Measurements from ENCODE around the gene RAB27B.

Gene RAB27B

DNA sequence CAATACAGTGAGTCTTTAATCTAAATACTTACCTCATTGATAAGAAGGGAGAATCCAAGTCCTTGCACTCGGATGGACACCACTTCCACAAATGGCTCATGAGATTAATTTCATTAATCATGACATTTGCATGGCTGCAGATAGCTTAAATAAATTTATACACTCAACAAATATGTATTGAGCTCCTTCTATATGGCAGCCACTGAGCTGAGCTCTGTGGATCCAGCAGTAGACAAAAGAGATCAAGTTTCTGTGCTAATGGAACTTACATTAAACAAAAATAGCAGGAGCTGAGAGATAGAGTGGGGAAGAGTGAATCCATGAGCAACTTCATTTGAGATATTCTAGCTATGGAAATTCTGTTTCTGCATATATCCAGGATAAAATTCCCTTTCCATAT lies 44.4 kb downstream of the RAB27B start:
- DNase-seq = no peak

- no peak for DNase-seq
Observed at GRCh38 chr18:54873884-54874255, 45.6 kb downstream of the RAB27B start.

DNA sequence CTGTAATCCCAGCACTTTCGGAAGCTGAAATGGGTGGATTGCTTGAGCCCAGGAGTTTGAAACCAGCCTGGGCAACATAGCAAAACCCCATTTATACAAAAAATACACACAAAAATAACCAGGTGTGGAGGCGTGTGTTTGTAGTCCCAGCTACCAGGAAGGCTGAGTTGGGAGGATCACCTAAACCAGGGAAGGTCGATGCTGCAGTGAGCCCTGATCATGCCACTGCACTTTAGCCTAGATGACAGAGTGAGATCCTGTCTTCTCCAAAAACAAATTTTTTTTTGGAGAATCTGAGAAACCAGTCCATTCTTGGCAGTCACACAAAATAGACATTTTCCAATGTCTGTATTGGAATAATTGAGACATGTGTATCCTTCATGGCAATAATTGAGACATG lies 46.8 kb downstream of the RAB27B start:
- DNase-seq = no peak

DNA sequence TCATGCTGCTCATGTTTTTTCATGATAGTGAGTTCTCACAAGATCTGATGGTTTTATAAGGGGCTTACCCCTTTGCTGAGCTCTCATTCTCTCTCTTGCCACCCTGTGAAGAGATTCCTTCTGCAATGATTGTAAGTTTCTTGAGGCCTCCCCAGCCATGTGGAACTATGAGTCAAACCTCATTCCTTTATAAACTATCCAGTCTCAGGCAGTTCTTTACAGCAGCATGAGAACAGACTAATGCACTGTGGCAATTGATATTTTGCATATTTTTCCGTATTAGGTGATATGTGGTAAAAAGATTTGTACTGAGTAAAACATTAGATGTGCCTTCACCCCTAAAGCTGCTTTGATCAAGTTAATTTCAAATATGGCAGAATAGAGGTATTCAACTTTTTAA lies 48.8 kb downstream of the RAB27B start:
- no peak for DNase-seq

GRCh38 chr18:54878159-54878622 lies 49.9 kb downstream of the RAB27B start:
- DNase-seq = peak in 1 of 2 donors; percentile 29

- DNase-seq = no peak
Observed at GRCh38 chr18:54878659-54879358, 50.5 kb downstream of the RAB27B start.

GRCh38 chr18:54879691-54880090 lies 51.4 kb downstream of the RAB27B start:
- DNase-seq = no peak

DNA sequence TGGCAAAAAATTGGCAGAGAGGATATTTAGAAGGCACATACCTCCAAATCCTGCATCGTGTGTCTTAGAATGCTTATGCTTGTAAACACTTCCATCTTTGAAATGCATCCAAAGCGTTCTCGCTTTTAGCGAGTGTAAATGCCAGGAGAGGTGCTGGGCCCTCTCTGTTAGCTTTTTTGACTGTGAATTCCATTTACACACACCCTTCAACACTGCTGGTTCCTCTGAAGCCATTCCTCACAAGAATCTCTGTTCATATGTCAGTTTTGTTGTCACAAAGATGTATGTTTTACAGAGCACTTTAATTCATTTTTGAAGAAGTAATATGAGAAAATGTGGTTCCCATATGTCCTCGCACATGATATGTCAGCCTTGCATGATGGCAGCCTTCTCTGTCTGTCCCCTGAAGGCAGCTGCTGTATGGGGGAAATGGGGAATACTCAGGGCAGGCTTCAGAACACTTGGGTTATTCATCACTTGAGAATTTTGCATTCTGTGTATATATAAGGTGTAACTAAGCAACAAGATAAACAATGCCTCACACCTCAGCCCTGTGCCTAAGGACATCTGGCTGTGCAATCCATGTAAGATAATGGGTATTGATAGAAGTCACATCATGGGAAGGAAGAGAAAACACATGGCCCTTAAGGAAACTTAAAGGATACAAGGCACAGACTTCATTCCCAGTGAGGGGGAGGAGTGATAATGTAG lies 52.3 kb downstream of the RAB27B start:
- DNase-seq = no peak

- DNase-seq = no peak
Observed at GRCh38 chr18:54881229-54881768, 53.0 kb downstream of the RAB27B start.

DNA sequence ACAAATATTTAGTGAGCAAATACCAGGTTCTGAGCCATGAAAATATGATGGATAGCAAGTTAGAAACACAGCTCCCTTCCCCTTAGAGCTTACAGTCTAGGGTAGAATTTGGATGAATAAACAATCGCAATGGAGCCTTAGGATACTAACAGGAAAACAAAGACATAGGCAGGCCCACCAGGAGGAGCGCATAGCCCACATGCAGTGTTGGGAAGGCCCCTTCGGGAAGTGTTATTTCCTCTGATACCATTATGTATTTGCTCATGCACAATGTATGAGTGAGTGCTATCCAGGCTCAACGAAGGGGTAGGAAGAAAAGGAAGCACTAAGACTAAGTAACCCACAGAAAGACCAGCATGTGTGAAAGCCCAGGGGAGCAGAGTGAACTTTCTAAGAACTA lies 54.0 kb downstream of the RAB27B start:
- no peak for DNase-seq

DNA sequence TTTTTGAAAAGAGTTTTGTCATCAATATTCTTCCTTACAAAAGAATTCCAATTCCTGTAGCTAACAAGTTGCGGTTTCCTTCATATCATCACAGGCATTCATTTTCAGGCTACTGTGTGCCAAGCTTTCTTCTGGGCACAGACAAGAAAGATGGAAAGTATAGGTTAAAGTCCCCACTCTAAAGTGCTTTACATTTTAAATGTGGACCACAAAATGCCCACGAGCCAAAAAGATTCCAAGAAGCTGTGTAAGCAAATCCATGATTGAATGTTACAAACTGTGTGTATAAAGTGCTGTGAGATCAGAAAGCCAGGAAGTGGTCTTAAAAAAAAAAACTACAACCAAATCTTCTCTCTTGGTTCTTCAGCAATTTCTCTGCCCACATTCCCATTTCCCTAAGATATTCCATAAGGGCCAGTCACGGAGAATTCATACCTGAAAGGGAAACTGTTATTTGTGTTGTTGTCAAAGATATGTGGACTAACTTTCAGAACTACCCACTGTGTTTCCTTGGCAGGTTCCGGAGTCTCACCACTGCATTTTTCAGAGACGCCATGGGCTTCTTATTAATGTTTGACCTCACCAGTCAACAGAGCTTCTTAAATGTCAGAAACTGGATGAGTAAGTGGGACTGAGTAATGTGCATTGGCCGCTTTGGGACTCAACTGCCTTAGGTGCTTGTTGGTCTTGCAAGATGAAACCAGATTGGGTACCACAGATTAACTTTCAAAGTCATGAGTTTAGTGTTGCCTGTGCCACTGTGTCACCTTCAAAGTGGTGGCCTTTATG lies 55.7 kb downstream of the RAB27B start:
- DNase-seq = no peak

DNA sequence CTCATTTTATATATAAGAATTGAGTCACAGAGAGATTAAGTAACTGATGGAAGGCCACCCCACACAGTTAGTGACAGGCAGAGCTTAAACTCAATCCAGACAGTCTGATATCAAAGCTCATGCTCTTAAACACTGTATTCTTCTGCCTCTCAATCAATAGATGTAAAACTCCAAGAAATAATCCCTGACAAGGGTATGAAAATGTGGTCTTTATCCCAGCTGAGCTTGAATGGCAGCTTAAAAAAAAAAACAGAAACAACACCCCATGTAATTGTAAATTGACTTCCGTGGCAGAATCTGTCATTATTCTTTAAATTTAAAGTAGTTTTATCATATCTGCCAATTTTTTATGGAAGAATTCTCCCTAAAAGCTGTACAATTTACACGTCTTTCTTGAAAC lies 60.1 kb downstream of the RAB27B start:
- DNase-seq = no peak

- DNase-seq = no peak
Observed at GRCh38 chr18:54888933-54889332, 60.7 kb downstream of the RAB27B start.

GRCh38 chr18:54899500-54899899 lies 71.2 kb downstream of the RAB27B start:
- no peak for DNase-seq

DNA sequence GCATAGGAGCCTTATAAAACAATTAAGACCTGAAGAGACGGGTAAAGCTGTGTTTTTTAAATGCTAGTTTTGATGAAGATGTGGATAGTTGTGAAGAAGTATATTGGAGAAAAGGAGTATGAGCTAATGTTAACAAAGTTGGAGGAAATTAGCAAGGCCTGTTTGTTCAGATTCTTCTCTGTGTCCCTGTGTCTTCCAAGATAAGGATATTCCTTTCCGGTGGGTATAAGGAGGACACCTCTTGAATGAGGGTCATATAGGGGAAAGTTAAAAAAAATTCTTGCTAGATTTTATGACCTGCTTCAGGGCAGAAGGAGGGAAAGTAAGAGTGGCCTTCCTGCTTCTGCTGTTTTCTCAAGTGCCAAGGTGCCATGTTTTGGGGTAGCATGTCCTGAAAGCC lies 72.0 kb downstream of the RAB27B start:
- DNase-seq = no peak

DNA sequence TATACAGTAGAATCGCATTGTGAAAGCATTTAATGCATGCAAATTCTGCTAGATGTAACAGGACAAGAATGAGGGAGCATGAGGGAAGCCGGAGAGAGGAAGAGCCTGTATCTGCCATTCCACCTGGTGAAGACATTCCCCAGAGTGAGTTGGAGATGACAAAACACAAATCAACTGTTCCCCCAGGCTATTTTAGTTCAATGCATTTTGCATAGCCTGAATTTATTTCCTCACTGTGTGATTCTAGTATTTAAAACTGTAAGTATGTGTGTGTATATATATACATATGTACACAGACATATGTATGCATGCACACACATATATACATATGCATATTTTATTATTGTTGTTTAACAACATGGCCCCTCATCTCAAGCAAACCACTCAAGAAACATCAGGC lies 76.3 kb downstream of the RAB27B start:
- DNase-seq = no peak

- no peak for DNase-seq
Observed at GRCh38 chr18:54905629-54906028, 77.4 kb downstream of the RAB27B start.

DNA sequence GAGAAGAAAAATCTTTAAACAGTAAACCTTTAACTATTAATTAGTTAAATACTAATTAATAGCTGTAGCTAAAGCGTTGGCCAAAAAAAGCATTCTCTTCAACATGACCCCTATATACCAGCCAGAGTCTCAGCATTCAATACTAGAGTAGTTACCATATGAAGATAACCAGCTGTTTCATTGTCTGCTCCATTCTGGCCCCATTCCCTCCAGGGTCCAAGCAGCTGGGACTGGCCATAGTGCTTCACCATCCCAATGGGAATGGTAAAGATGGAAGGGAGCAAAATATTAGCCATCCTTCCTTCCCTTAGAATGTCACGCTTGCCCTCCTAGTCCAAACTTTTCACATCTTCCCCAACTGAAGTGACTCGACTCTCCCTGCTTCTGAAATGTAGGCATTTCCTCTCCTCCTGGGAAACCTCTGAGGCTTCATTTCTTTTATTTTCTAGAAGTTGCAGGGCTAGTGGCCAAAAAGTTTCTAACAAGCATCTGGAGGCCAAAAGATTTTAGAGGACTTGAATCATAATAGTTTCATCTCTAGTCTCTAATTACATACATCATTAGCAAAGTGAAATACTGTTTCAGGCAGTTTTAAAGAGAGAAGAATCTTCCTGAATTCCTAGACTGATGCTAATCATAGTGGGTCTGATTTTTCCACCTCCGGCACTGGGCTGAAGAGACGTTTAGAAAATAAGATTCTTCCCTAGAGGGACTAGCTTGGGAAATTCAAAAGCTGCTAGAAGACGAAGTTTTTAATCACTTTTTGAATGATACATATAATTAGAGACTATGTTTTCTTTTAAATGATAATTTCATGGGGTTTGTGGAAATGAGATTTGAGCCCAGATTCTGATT lies 78.3 kb downstream of the RAB27B start:
- no peak for DNase-seq

GRCh38 chr18:54909538-54909937 lies 81.3 kb downstream of the RAB27B start:
- DNase-seq = no peak

- DNase-seq = no peak
Observed at GRCh38 chr18:54910161-54910919, 82.1 kb downstream of the RAB27B start.

DNA sequence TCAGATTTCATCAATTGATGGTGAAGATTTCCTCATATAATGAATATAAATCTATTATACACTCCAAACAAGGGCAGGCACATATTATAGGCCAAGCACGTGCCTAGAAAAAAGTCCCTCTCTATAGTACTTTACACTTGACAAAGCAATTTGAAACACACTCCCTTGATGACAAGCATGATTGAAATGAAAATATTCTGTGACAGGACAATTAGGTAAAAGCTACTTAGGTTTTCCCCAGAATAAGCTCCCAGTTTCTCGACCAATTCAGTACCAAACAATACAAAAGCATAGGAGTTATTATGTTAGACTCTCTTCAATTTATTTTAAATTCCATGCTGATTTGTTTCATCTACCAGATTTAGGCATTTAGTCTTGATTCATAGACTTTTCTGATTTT lies 83.3 kb downstream of the RAB27B start:
- DNase-seq = no peak

DNA sequence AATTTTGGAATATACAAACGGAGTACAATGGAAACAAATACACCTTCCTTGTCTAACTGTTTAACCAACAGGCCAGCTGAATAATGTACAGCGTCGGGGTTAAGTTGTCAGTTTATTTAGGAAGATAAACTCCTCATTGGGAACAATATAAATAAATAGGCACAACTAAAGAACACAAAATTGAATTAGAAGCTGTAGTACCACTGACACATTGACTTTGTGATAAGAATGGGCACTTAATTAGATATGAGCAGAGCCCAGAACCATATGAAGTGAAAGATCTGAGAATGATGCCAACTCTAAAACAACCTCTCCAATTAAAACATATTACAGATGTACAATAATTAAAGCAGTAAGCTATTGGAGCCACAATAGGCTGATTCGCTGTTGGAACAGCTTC lies 86.5 kb downstream of the RAB27B start:
- DNase-seq = no peak
